GM10847 (cell line): ENCODE results near the gene EIF2S2.

Source experiments
- POLR2A ChIP-seq: IDR thresholded peaks from 2 replicates; pipeline ENCODE4 v1.6.1; 2011; ENCODE audit not compliant: insufficient read length; ENCODE audit errors: extremely low read depth

Gene EIF2S2

GRCh38 chr20:34115232-34115631, 3.2 kb upstream of the EIF2S2 start:
- TF ChIP-seq POLR2A = no peak

GRCh38 chr20:34114809-34115208, 2.8 kb upstream of the EIF2S2 start:
- no peak for TF ChIP-seq POLR2A

GRCh38 chr20:34112600-34113101, 608 bp upstream of the EIF2S2 start:
- no peak for TF ChIP-seq POLR2A

- TF ChIP-seq POLR2A = no peak
Observed at GRCh38 chr20:34110745-34111641, 1.1 kb downstream of the EIF2S2 start.

GRCh38 chr20:34110025-34110744, 1.9 kb downstream of the EIF2S2 start:
- no peak for TF ChIP-seq POLR2A

GRCh38 chr20:34109442-34109841, 2.6 kb downstream of the EIF2S2 start:
- no peak for TF ChIP-seq POLR2A

- no peak for TF ChIP-seq POLR2A
Observed at GRCh38 chr20:34108616-34109174, 3.3 kb downstream of the EIF2S2 start.

- no peak for TF ChIP-seq POLR2A
Observed at GRCh38 chr20:34105978-34106675, 5.9 kb downstream of the EIF2S2 start.

GRCh38 chr20:34104059-34104458, 8.0 kb downstream of the EIF2S2 start:
- TF ChIP-seq POLR2A = no peak

GRCh38 chr20:34102342-34102741, 9.7 kb downstream of the EIF2S2 start:
- TF ChIP-seq POLR2A = no peak

- no peak for TF ChIP-seq POLR2A
Observed at GRCh38 chr20:34100576-34100975, 11.5 kb downstream of the EIF2S2 start.

GRCh38 chr20:34099675-34100074, 12.4 kb downstream of the EIF2S2 start:
- TF ChIP-seq POLR2A = no peak

- TF ChIP-seq POLR2A = no peak
Observed at GRCh38 chr20:34098570-34098969, 13.5 kb downstream of the EIF2S2 start.

- TF ChIP-seq POLR2A = no peak
Observed at GRCh38 chr20:34096699-34097444, 15.2 kb downstream of the EIF2S2 start.
